ENCODE measurements around the gene RPL21. TPM values are rescaled to one million over a fixed set of nuclear protein-coding genes. Genes with fewer than 3 reads are reported as not detected.

RPL21 gene
- total RNA-seq, 1 experiment from 2014 or later, result 986 TPM

DNA sequence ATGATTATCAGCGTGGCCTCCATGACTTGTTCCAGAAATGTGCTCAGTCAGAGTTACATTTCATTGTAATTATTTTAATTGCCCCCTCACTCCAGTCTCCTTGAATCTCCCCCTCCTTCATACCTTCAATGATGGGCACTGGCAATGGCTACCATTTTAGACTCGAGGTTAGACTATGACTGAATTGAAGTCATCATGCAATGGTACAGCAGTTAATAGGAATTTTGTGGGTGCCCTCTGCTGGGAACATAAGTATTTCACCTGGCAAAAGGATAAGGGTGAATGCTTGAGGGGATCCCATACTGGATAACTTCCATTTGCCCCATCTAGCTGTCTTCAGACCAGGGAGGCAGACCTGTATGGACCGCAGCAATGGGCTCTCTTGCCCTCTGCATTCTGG is 47.5 kb upstream of the RPL21 start:
- Histone ChIP-seq H3K27ac (ENCODE audit: low read depth, low read length, poor library complexity, severe bottlenecking) (no peak overlapping the region), H3K27me3 (replicated peaks; ENCODE audit: insufficient read depth, low read depth, low read length, poor library complexity) (peaks cover 6% of the 10 kb centered on the region), H3K36me3 (ENCODE audit: insufficient read depth, low read length, poor library complexity, severe bottlenecking) (no peaks in the 10 kb centered on the region), H3K9me3 (ENCODE audit: low read depth, low read length, poor library complexity, severe bottlenecking) (no peaks in the 10 kb centered on the region), H3K4me1 (ENCODE audit: insufficient read depth, low read length, poor library complexity, severe bottlenecking) (peaks cover 4% of the 10 kb centered on the region), H3K4me3 (ENCODE audit: low read depth, low read length, poor library complexity, severe bottlenecking) (no peak overlapping the region)
- ChIA-PET CTCF (no interaction called here), POLR2A (ENCODE audit: low non-redundant PET) (no interaction called here)
- no peak for TF ChIP-seq EZH2 (IDR thresholded peaks at IDR 0.05; ENCODE audit: borderline replicate concordance, low read depth, low read length, poor library complexity, severe bottlenecking)
- TF ChIP-seq CTCF (conservative IDR thresholded peaks at IDR 0.05; ENCODE audit: low read depth, low read length), result peak; percentile 23; the same call in 1 of the 2 replicates
- no TSS peak for BruUV-seq (replicated peaks)
- intact Hi-C loops (cut with micrococcal nuclease; ENCODE audit: unreplicated experiment), result loop anchor here (10.0 kb wide), 1 partner anchor 219 kb away; no protein-coding TSS in a partner anchor
- DNase-seq (ENCODE audit: low spot score), result no peak

- DNase-seq (ENCODE audit: low spot score), result no peak
- Histone ChIP-seq H3K36me3 (ENCODE audit: insufficient read depth, low read length, poor library complexity, severe bottlenecking) (no peaks in the 10 kb centered on the region), H3K4me3 (ENCODE audit: low read depth, low read length, poor library complexity, severe bottlenecking) (no peak overlapping the region), H3K4me1 (ENCODE audit: insufficient read depth, low read length, poor library complexity, severe bottlenecking) (no peaks in the 10 kb centered on the region), H3K27ac (ENCODE audit: low read depth, low read length, poor library complexity, severe bottlenecking) (no peak overlapping the region), H3K9me3 (ENCODE audit: low read depth, low read length, poor library complexity, severe bottlenecking) (no peaks in the 10 kb centered on the region), H3K27me3 (replicated peaks; ENCODE audit: insufficient read depth, low read depth, low read length, poor library complexity) (peaks cover 6% of the 10 kb centered on the region)
- no TSS peak for BruUV-seq (replicated peaks)
- intact Hi-C loops (cut with micrococcal nuclease; ENCODE audit: unreplicated experiment), result loop anchor here (10.0 kb wide), 1 partner anchor 224 kb away; no protein-coding TSS in a partner anchor
- CTCF ChIA-PET, result no interaction called here
- no peak for TF ChIP-seq EZH2 (IDR thresholded peaks at IDR 0.05; ENCODE audit: borderline replicate concordance, low read depth, low read length, poor library complexity, severe bottlenecking)
- TF ChIP-seq CTCF (conservative IDR thresholded peaks at IDR 0.05; ENCODE audit: low read depth, low read length), result no peak
- POLR2A ChIA-PET (ENCODE audit: low non-redundant PET), result no interaction called here
Measured at GRCh38 chr13:27208514-27208913, 42.8 kb upstream of the RPL21 start.

DNA sequence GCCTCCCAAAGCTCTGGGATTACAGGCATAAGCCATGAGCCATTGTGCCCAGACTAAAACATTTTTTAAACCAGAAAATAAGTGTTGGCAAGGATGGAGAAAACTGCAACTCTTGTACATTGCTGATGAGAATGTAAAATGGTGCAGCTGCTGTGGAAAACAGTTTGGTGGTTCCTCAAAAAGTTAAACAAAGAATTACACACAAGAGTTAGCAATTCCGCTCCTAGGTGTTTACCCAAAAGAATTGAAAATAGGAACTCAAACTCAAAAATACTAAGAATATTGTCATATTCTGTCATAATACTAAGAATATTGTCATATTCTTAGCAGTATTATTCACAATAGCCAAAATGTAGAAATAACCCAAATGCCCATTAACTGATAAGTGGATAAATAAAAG is 40.1 kb upstream of the RPL21 start:
- TF ChIP-seq EZH2 (IDR thresholded peaks at IDR 0.05; ENCODE audit: borderline replicate concordance, low read depth, low read length, poor library complexity, severe bottlenecking) (no peak), CTCF (conservative IDR thresholded peaks at IDR 0.05; ENCODE audit: low read depth, low read length) (no peak)
- no peak overlapping the region for H3K4me3 ChIP-seq (ENCODE audit: low read depth, low read length, poor library complexity, severe bottlenecking)
- intact Hi-C loops (cut with micrococcal nuclease; ENCODE audit: unreplicated experiment), result no loop called here
- DNase-seq (ENCODE audit: low spot score), result no peak
- H3K4me1 ChIP-seq (ENCODE audit: insufficient read depth, low read length, poor library complexity, severe bottlenecking), result no peaks in the 10 kb centered on the region
- CTCF ChIA-PET, result no interaction called here
- H3K36me3 ChIP-seq (ENCODE audit: insufficient read depth, low read length, poor library complexity, severe bottlenecking), result no peaks in the 10 kb centered on the region
- BruUV-seq (replicated peaks), result no TSS peak
- no peak overlapping the region for H3K27ac ChIP-seq (ENCODE audit: low read depth, low read length, poor library complexity, severe bottlenecking)
- no peaks in the 10 kb centered on the region for H3K9me3 ChIP-seq (ENCODE audit: low read depth, low read length, poor library complexity, severe bottlenecking)
- H3K27me3 ChIP-seq (replicated peaks; ENCODE audit: insufficient read depth, low read depth, low read length, poor library complexity), result peaks cover 3% of the 10 kb centered on the region
- POLR2A ChIA-PET (ENCODE audit: low non-redundant PET), result no interaction called here

All from A673 (cell line).